Fibroblast of lung (primary cell): ENCODE results near the gene ZNF660. TPM values are rescaled to one million over a fixed set of nuclear protein-coding genes. Genes with fewer than 3 reads are reported as not detected.
A peak's percentile ranks its signal among the peaks of the same experiment; 100 is the strongest.

ENCODE experiments used
- DNase-seq, 2 donors: peaks; one replicate each; pipeline versions ENCODE4 v3.0.0 to v3.0.0-alpha.2; 2010; ENCODE audit warnings: low read depth in 2 of 2
- H2AFZ ChIP-seq: 2 replicates; pipeline ENCODE4 v1.5.1; 2012; ENCODE audit warnings: low read length, control low read depth, inconsistent platforms
- H3K27ac ChIP-seq: 2 replicates; pipeline ENCODE4 v1.5.1; 2011; ENCODE audit warnings: low read length, control low read depth; ENCODE audit not compliant: insufficient read depth
- H3K27me3 ChIP-seq: 2 replicates; pipeline ENCODE4 v1.5.1; 2011; ENCODE audit warnings: mild to moderate bottlenecking, low read length; ENCODE audit not compliant: control insufficient read depth, insufficient read depth
- H3K36me3 ChIP-seq: 2 replicates; pipeline ENCODE4 v1.5.1; 2011; ENCODE audit warnings: low read length; ENCODE audit not compliant: control insufficient read depth, insufficient read depth
- H3K4me1 ChIP-seq: 2 replicates; pipeline ENCODE4 v1.5.1; 2011; ENCODE audit warnings: low read length; ENCODE audit not compliant: control insufficient read depth, insufficient read depth; ENCODE audit errors: extremely low read depth
- H3K4me2 ChIP-seq: 2 replicates; pipeline ENCODE4 v1.5.1; 2011; ENCODE audit warnings: low read length, control low read depth; ENCODE audit not compliant: insufficient read depth; ENCODE audit errors: extremely low read depth
- H3K4me3 ChIP-seq, 4 experiments: fragments of 200-600 bp in 1 of 4; sonication (generic) in 1 of 4; replicated peaks in 1 of 4; 2 replicates each; pipeline ENCODE4 v1.5.1; 2011 to 2016; ENCODE audit warnings: low read length in 4 of 4, low read depth in 3 of 4, mild to moderate bottlenecking in 3 of 4, control low read depth in 2 of 4, inconsistent platforms in 1 of 4, mixed read lengths in 1 of 4; ENCODE audit not compliant: insufficient read depth in 1 of 4; ENCODE audit errors: control extremely low read depth in 1 of 4
- H3K79me2 ChIP-seq: 2 replicates; pipeline ENCODE4 v1.5.1; 2012; ENCODE audit warnings: mild to moderate bottlenecking, low read length, inconsistent platforms; ENCODE audit not compliant: control insufficient read depth, insufficient read depth
- H3K9ac ChIP-seq: 2 replicates; pipeline ENCODE4 v1.5.1; 2011; ENCODE audit warnings: mild to moderate bottlenecking, low read length, control low read depth; ENCODE audit not compliant: insufficient read depth
- H3K9me3 ChIP-seq: 2 replicates; pipeline ENCODE4 v1.5.1; 2012; ENCODE audit warnings: low read depth, low read length; ENCODE audit not compliant: control insufficient read depth, insufficient read depth
- H4K20me1 ChIP-seq: 2 replicates; pipeline ENCODE4 v1.5.1; 2011; ENCODE audit warnings: low read length; ENCODE audit not compliant: control insufficient read depth, insufficient read depth; ENCODE audit errors: extremely low read depth
- CTCF ChIP-seq, 2 donors: IDR thresholded peaks in 1 of 2; conservative IDR thresholded peaks in 1 of 2; 1 replicate in 1 of 2; 2 replicates in 1 of 2; pipeline ENCODE4 v1.5.1; 2011 to 2012; ENCODE audit warnings: low read length in 2 of 2, control low read depth in 1 of 2, inconsistent platforms in 1 of 2, low read depth in 1 of 2, mild to moderate bottlenecking in 1 of 2
- EZH2 ChIP-seq: IDR thresholded peaks from 2 replicates; pipeline ENCODE4 v1.5.1; 2012; ENCODE audit warnings: low read length, control low read depth, mild to moderate bottlenecking; ENCODE audit errors: missing control alignments
- polyA plus RNA-seq, 2 donors: library from polyadenylated mRNA; depleted of rRNA in 1 of 2; stranded (reverse) in 1 of 2; unstranded in 1 of 2; fragments of >200 nt; gene quantifications; 2 replicates each; pipeline ENCODE4 v1.2.1, GENCODE V29; 2011 to 2012; ENCODE audit warnings: missing spikeins in 1 of 2
- total RNA-seq: library from RNA; depleted of rRNA; stranded (reverse); fragments of >200 nt; gene quantifications from 2 replicates; pipeline ENCODE4 v1.2.1, GENCODE V29; 2014

ZNF660 gene
- total and polyA plus RNA-seq, 2 donors (not counting 1 experiment from before 2014, with no cell fraction given): 0.92 to 4.0 TPM

DNA sequence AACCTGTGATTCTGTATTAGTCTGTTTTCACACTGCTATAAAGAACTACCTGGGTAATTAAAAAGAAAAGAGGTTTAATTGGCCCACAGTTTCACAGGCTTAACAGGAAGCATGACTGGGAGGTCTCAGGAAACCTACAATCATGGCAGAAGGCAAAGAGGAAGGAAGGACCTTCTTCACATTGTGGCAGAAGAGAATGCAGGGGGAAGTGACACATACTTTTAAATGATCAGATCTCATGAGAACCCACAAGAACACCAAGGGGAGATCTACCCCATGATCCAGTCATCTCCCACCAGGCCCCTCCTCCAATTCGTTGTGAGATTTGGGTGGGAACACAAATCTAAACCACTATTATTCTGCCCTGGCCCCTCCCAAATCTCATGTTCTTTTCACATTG lies 23.7 kb upstream of the ZNF660 start:
- Histone ChIP-seq H3K9ac (no peak overlapping the region), H3K4me2 (no peak overlapping the region), H3K4me3 (no peak overlapping the region), H3K4me1 (no peaks in the 10 kb centered on the region), H3K36me3 (no peaks in the 10 kb centered on the region), H3K79me2 (no peaks in the 10 kb centered on the region), H2AFZ (no peak overlapping the region), H4K20me1 (no peaks in the 10 kb centered on the region), H3K9me3 (no peaks in the 10 kb centered on the region), H3K27ac (no peak overlapping the region), H3K27me3 (no peaks in the 10 kb centered on the region)
- no peak for DNase-seq
- no peak for TF ChIP-seq EZH2
- TF ChIP-seq CTCF (conservative IDR thresholded peaks at IDR 0.05 in 1 of 2, IDR thresholded peaks at IDR 0.05 in 1 of 2; ENCODE audit: low read depth in 1 of 2, low read length in 2 of 2): no peak

GRCh38 chr3:44562147-44562546 lies 22.6 kb upstream of the ZNF660 start:
- no peak overlapping the region for H3K27ac ChIP-seq
- H3K79me2 ChIP-seq: no peaks in the 10 kb centered on the region
- no peak overlapping the region for H2AFZ ChIP-seq
- H3K4me3 ChIP-seq: no peak overlapping the region
- DNase-seq: no peak
- H3K27me3 ChIP-seq: no peaks in the 10 kb centered on the region
- no peak overlapping the region for H3K9ac ChIP-seq
- H3K4me1 ChIP-seq: no peaks in the 10 kb centered on the region
- TF ChIP-seq EZH2 (no peak), CTCF (conservative IDR thresholded peaks at IDR 0.05 in 1 of 2, IDR thresholded peaks at IDR 0.05 in 1 of 2; ENCODE audit: low read depth in 1 of 2, low read length in 2 of 2) (no peak)
- no peaks in the 10 kb centered on the region for H3K36me3 ChIP-seq
- H3K9me3 ChIP-seq: no peaks in the 10 kb centered on the region
- H3K4me2 ChIP-seq: no peak overlapping the region
- H4K20me1 ChIP-seq: no peaks in the 10 kb centered on the region

DNA sequence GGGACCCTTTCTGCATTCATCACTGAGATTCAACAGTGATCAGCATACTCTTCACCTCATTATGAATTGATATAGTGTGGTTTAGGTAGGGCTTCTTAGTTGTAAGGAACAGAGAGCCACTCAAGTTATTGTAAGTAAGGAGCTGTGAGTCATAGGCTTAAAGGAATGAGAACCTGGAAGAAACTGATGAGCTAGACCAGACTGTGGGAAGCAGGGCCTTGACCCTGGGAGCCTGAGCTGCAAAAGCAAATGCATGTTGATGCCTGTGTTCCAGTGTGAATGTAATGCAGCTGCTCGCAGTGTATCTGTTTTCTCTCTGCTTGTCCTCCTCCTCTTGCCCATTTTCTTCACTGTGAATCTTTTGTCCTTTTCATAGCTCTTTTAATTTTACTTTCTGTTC lies 16.2 kb upstream of the ZNF660 start:
- DNase-seq: peak; percentile 17 to 83
- Histone ChIP-seq H3K9me3 (no peaks in the 10 kb centered on the region), H3K27ac (no peak overlapping the region), H3K36me3 (no peaks in the 10 kb centered on the region), H3K79me2 (no peaks in the 10 kb centered on the region), H3K27me3 (no peaks in the 10 kb centered on the region), H2AFZ (no peak overlapping the region), H3K4me1 (no peaks in the 10 kb centered on the region), H3K4me2 (no peak overlapping the region), H3K4me3 (no peak overlapping the region), H3K9ac (no peak overlapping the region), H4K20me1 (no peaks in the 10 kb centered on the region)
- TF ChIP-seq CTCF (conservative IDR thresholded peaks at IDR 0.05 in 1 of 2, IDR thresholded peaks at IDR 0.05 in 1 of 2; ENCODE audit: low read depth in 1 of 2, low read length in 2 of 2) (no peak), EZH2 (no peak)
